T follicular helper cell (primary cell): ENCODE data around the gene MLC1.

ENCODE experiments used
- DNase-seq: peaks from one replicate; pipeline ENCODE4 v3.0.0-alpha.2; 2020; ENCODE audit warnings: low read depth

The MLC1 gene

GRCh38 chr22:50035976-50036724, 49.1 kb downstream of the MLC1 start:
- DNase-seq = no peak

- DNase-seq = no peak
Observed at GRCh38 chr22:50035131-50035881, 49.9 kb downstream of the MLC1 start.

GRCh38 chr22:50034126-50035081, 50.8 kb downstream of the MLC1 start:
- DNase-seq = no peak

- no peak for DNase-seq
Observed at GRCh38 chr22:50032941-50033601, 52.2 kb downstream of the MLC1 start.

GRCh38 chr22:50032109-50032871, 52.9 kb downstream of the MLC1 start:
- DNase-seq = no peak

- no peak for DNase-seq
Observed at GRCh38 chr22:50031189-50032091, 53.8 kb downstream of the MLC1 start.

GRCh38 chr22:50030297-50031188, 54.7 kb downstream of the MLC1 start:
- peak; percentile 76 for DNase-seq

- DNase-seq = peak; percentile 27
Observed at GRCh38 chr22:50027639-50028537, 57.3 kb downstream of the MLC1 start.

- no peak for DNase-seq
Observed at GRCh38 chr22:50025993-50026392, 59.2 kb downstream of the MLC1 start.

- no peak for DNase-seq
Observed at GRCh38 chr22:50022171-50022819, 62.9 kb downstream of the MLC1 start.

GRCh38 chr22:50020606-50021005, 64.6 kb downstream of the MLC1 start:
- no peak for DNase-seq

GRCh38 chr22:50019316-50019715, 65.9 kb downstream of the MLC1 start:
- DNase-seq = no peak

GRCh38 chr22:50018608-50019285, 66.5 kb downstream of the MLC1 start:
- no peak for DNase-seq

- no peak for DNase-seq
Observed at GRCh38 chr22:50017701-50018224, 67.5 kb downstream of the MLC1 start.

- peak; percentile 18 for DNase-seq
Observed at GRCh38 chr22:50016988-50017700, 68.1 kb downstream of the MLC1 start.
